ENCODE data around the gene SLC38A10.

SLC38A10 gene

GRCh38 chr17:81272616-81273015 is 22.5 kb downstream of the SLC38A10 start:
- H3K9me3 ChIP-seq (ENCODE audit: control insufficient read depth, insufficient read depth, low read length) = no peaks in the 10 kb centered on the region
- no peak overlapping the region for H3K4me3 ChIP-seq (ENCODE audit: low read length)
- H3K27ac ChIP-seq (ENCODE audit: low read depth, low read length) = no peak overlapping the region
- H3K79me2 ChIP-seq (ENCODE audit: control insufficient read depth, low read length) = no peaks in the 10 kb centered on the region
- H3K4me2 ChIP-seq (ENCODE audit: low read length) = no peak overlapping the region
- H3F3A ChIP-seq (ENCODE audit: control insufficient read depth, insufficient read depth) = 0 out of 2 replicates have a peak, but pooled peaks cover 2% of the 10 kb centered on the region
- no peaks in the 10 kb centered on the region for H3K9me2 ChIP-seq (replicated peaks; ENCODE audit: control insufficient read depth, low read length)
- H4K20me1 ChIP-seq (ENCODE audit: control insufficient read depth, insufficient read depth, low read depth, low read length) = no peaks in the 10 kb centered on the region
- no peaks in the 10 kb centered on the region for H3K27me3 ChIP-seq (ENCODE audit: control insufficient read depth, low read length)
- H3K36me3 ChIP-seq (ENCODE audit: control insufficient read depth, low read length) = peaks cover 26% of the 10 kb centered on the region; the same call in 1 of the 2 replicates
- TF ChIP-seq EZH2phosphoT487 (IDR thresholded peaks at IDR 0.05; ENCODE audit: borderline replicate concordance, low read length) (no peak), CTCF (IDR thresholded peaks at IDR 0.05; ENCODE audit: low read depth, low read length, poor library complexity, severe bottlenecking) (no peak)
- H3K4me1 ChIP-seq (ENCODE audit: control insufficient read depth, low read length) = no peaks in the 10 kb centered on the region

- H3K79me2 ChIP-seq (ENCODE audit: control insufficient read depth, low read length) = no peaks in the 10 kb centered on the region
Observed at GRCh38 chr17:81271226-81271625, 23.9 kb downstream of the SLC38A10 start.

GRCh38 chr17:81270279-81270678 is 24.8 kb downstream of the SLC38A10 start:
- Histone ChIP-seq H3K79me2 (ENCODE audit: control insufficient read depth, low read length) (no peaks in the 10 kb centered on the region), H3K4me2 (ENCODE audit: low read length) (no peak overlapping the region), H3K4me3 (ENCODE audit: low read length) (no peak overlapping the region), H3K36me3 (ENCODE audit: control insufficient read depth, low read length) (peaks cover 24% of the 10 kb centered on the region; the same call in 1 of the 2 replicates), H3K27me3 (ENCODE audit: control insufficient read depth, low read length) (no peaks in the 10 kb centered on the region), H3F3A (ENCODE audit: control insufficient read depth, insufficient read depth) (0 out of 2 replicates have a peak, but pooled peaks cover 2% of the 10 kb centered on the region), H3K27ac (ENCODE audit: low read depth, low read length) (no peak overlapping the region), H3K4me1 (ENCODE audit: control insufficient read depth, low read length) (no peaks in the 10 kb centered on the region), H3K9me2 (replicated peaks; ENCODE audit: control insufficient read depth, low read length) (no peaks in the 10 kb centered on the region), H4K20me1 (ENCODE audit: control insufficient read depth, insufficient read depth, low read depth, low read length) (no peaks in the 10 kb centered on the region), H3K9me3 (ENCODE audit: control insufficient read depth, insufficient read depth, low read length) (no peaks in the 10 kb centered on the region)
- TF ChIP-seq EZH2phosphoT487 (IDR thresholded peaks at IDR 0.05; ENCODE audit: borderline replicate concordance, low read length) (no peak), CTCF (IDR thresholded peaks at IDR 0.05; ENCODE audit: low read depth, low read length, poor library complexity, severe bottlenecking) (no peak)

More at GRCh38 chr17:81271226-81271625, 23.9 kb downstream of the SLC38A10 start:
- Histone ChIP-seq H3K4me1 (ENCODE audit: control insufficient read depth, low read length) (no peaks in the 10 kb centered on the region), H3K27ac (ENCODE audit: low read depth, low read length) (no peak overlapping the region), H4K20me1 (ENCODE audit: control insufficient read depth, insufficient read depth, low read depth, low read length) (no peaks in the 10 kb centered on the region), H3K27me3 (ENCODE audit: control insufficient read depth, low read length) (no peaks in the 10 kb centered on the region), H3K9me3 (ENCODE audit: control insufficient read depth, insufficient read depth, low read length) (no peaks in the 10 kb centered on the region), H3K9me2 (replicated peaks; ENCODE audit: control insufficient read depth, low read length) (no peaks in the 10 kb centered on the region), H3F3A (ENCODE audit: control insufficient read depth, insufficient read depth) (0 out of 2 replicates have a peak, but pooled peaks cover 2% of the 10 kb centered on the region), H3K4me3 (ENCODE audit: low read length) (no peak overlapping the region), H3K4me2 (ENCODE audit: low read length) (no peak overlapping the region), H3K36me3 (ENCODE audit: control insufficient read depth, low read length) (peaks cover 26% of the 10 kb centered on the region; the same call in 1 of the 2 replicates)
- TF ChIP-seq EZH2phosphoT487 (IDR thresholded peaks at IDR 0.05; ENCODE audit: borderline replicate concordance, low read length) (no peak), CTCF (IDR thresholded peaks at IDR 0.05; ENCODE audit: low read depth, low read length, poor library complexity, severe bottlenecking) (no peak)
